A673 (cell line): ENCODE measurements around the gene PIP4K2C. TPM values are rescaled to one million over a fixed set of nuclear protein-coding genes. Genes with fewer than 3 reads are reported as not detected.

ENCODE experiments used
- BruUV-seq: library from RNA; stranded (reverse); fragments of 400-500 nt; replicated peaks from 2 replicates; lab custom pipeline; 2021; lab: Mats Ljungman, UMichigan
- CTCF ChIA-PET: fragments of 300-600 bp; sonication (Branson Sonifier 250); formaldehyde crosslinking; loops from one replicate; lab custom pipeline; 2022; ENCODE audit warnings: antibody characterized with exemption; lab: Charles Lee
- POLR2A ChIA-PET: fragments of 300-600 bp; sonication (Branson Sonifier 250); formaldehyde crosslinking; loops from one replicate; lab custom pipeline; 2022; ENCODE audit warnings: antibody characterized with exemption; ENCODE audit not compliant: low non-redundant PET; lab: Charles Lee
- DNase-seq: peaks from one replicate; pipeline ENCODE4 v3.0.0-alpha.2; 2015; ENCODE audit warnings: low spot score
- H3K27ac ChIP-seq: fragments of 200-600 bp; sonication (generic); 2 replicates; pipeline ENCODE4 v1.5.1; 2016; ENCODE audit warnings: mixed run types, low read depth, mild to moderate bottlenecking, mixed read lengths, antibody characterized with exemption, low read length; ENCODE audit not compliant: poor library complexity, severe bottlenecking
- H3K27me3 ChIP-seq: fragments of 200-600 bp; sonication (generic); replicated peaks from 2 replicates; pipeline ENCODE4 v1.6.1; 2017; ENCODE audit warnings: mixed run types, low read depth, mild to moderate bottlenecking, mixed read lengths, antibody characterized with exemption, low read length; ENCODE audit not compliant: insufficient read depth, poor library complexity
- H3K36me3 ChIP-seq: fragments of 200-600 bp; sonication (generic); 2 replicates; pipeline ENCODE4 v1.6.1; 2016; ENCODE audit warnings: mixed run types, mild to moderate bottlenecking, mixed read lengths, antibody characterized with exemption, low read length; ENCODE audit not compliant: insufficient read depth, poor library complexity, severe bottlenecking
- H3K4me1 ChIP-seq: fragments of 200-600 bp; sonication (generic); 2 replicates; pipeline ENCODE4 v1.6.1; 2017; ENCODE audit warnings: mixed run types, mild to moderate bottlenecking, mixed read lengths, antibody characterized with exemption, low read length; ENCODE audit not compliant: insufficient read depth, poor library complexity, severe bottlenecking
- H3K4me3 ChIP-seq: fragments of 200-600 bp; sonication (generic); 2 replicates; pipeline ENCODE4 v1.5.1; 2016; ENCODE audit warnings: low read depth, mixed run types, mild to moderate bottlenecking, mixed read lengths, low read length; ENCODE audit not compliant: poor library complexity, severe bottlenecking
- H3K9me3 ChIP-seq: fragments of 200-600 bp; sonication (generic); 2 replicates; pipeline ENCODE4 v1.6.1; 2016; ENCODE audit warnings: mixed run types, low read depth, mild to moderate bottlenecking, mixed read lengths, antibody characterized with exemption, low read length; ENCODE audit not compliant: poor library complexity, severe bottlenecking
- CTCF ChIP-seq: fragments of 300-800, 200-600 bp; sonication (generic); conservative IDR thresholded peaks from 2 replicates; pipeline ENCODE4 v1.5.1; 2017; ENCODE audit warnings: low read depth, mild to moderate bottlenecking, antibody characterized with exemption, low read length, moderate library complexity, mixed read lengths
- EZH2 ChIP-seq: fragments of 200-600 bp; sonication (generic); IDR thresholded peaks from 2 replicates; pipeline ENCODE4 v1.6.1; 2017; ENCODE audit warnings: borderline replicate concordance, low read depth, mild to moderate bottlenecking, mixed read lengths, antibody characterized with exemption, low read length; ENCODE audit not compliant: poor library complexity, severe bottlenecking
- intact Hi-C: fragments of 100-400 bp; cut with micrococcal nuclease; formaldehyde crosslinking; loops from one replicate; pipeline ENCODE4 v1.10.0; 2022; ENCODE audit not compliant: unreplicated experiment
- total RNA-seq: library from RNA; stranded (reverse); gene quantifications from 2 replicates; pipeline ENCODE4 v1.2.3, GENCODE V29; 2021

PIP4K2C gene
- total RNA-seq, 1 experiment from 2014 or later, result 34.9 TPM

DNA sequence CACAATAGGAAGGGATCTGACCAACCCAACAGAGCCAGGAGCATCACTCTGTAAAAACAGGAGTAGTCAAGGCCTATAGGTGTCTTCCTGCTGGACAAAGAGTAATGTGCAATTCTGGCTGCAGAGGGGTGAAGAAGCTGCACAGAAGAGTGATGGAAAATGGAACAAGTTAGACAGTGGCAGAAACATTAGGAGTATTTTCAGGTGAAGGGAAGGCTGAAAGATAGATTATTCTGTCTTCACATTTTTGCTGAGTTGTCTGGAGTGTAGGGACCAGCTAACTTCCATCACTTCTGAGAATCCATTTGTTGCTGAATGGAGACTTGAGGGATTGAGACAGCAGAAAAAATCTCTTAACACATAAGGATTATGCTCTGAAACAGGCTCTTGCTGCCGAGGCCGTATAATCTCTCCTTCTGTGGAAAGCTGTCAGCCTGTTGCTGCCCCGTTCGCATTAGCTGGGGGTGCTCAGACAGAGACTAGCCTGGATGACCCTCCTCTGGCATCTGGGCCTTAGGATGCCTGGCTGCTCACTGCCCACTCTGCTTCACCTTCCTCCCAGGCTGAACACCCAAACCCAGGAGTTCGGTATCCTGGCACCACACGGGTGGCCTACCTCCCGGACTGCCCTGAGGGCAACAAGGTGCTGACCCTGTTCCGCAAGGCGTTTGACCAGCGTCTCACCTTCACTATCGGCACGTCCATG lies 17.1 kb downstream of the PIP4K2C start:
- no TSS peak for BruUV-seq
- H3K4me3 ChIP-seq, result no peak overlapping the region
- ChIA-PET CTCF (interaction anchor here (0.6 to 0.7 kb wide), 2 partner anchors 25 to 149 kb away, joined by 4 read pairs; no protein-coding TSS in a partner anchor), POLR2A (no interaction called here)
- H3K36me3 ChIP-seq, result peaks cover 3% of the 10 kb centered on the region
- intact Hi-C loops, result no loop called here
- TF ChIP-seq CTCF, result no peak
- no peak for TF ChIP-seq EZH2
- no peak overlapping the region for H3K27ac ChIP-seq
- no peaks in the 10 kb centered on the region for H3K27me3 ChIP-seq
- no peaks in the 10 kb centered on the region for H3K9me3 ChIP-seq
- H3K4me1 ChIP-seq, result peaks cover 23% of the 10 kb centered on the region
- DNase-seq, result no peak

- no peak for TF ChIP-seq EZH2
- no peak for TF ChIP-seq CTCF
- intact Hi-C loops, result no loop called here
- Histone ChIP-seq H3K27ac (no peak overlapping the region), H3K9me3 (no peaks in the 10 kb centered on the region), H3K27me3 (no peaks in the 10 kb centered on the region), H3K4me1 (peaks cover 19% of the 10 kb centered on the region), H3K36me3 (peaks cover 3% of the 10 kb centered on the region), H3K4me3 (no peak overlapping the region)
- ChIA-PET CTCF (interaction anchor here (1.2 kb wide), 1 partner anchor 24 kb away, joined by 4 read pairs; no protein-coding TSS in a partner anchor), POLR2A (interaction anchor here (0.7 kb wide), 1 partner anchor 67 kb away, joined by 4 read pairs; no protein-coding TSS in a partner anchor)
- no TSS peak for BruUV-seq
- DNase-seq, result no peak
These were observed 18.2 kb downstream of the PIP4K2C start for GRCh38 chr12:57609101-57609780.

GRCh38 chr12:57609781-57610553 lies 19.0 kb downstream of the PIP4K2C start:
- H3K4me1 ChIP-seq, result peaks cover 17% of the 10 kb centered on the region
- H3K27me3 ChIP-seq, result no peaks in the 10 kb centered on the region
- H3K36me3 ChIP-seq, result peaks cover 6% of the 10 kb centered on the region
- no peaks in the 10 kb centered on the region for H3K9me3 ChIP-seq
- DNase-seq, result no peak
- no peak overlapping the region for H3K27ac ChIP-seq
- intact Hi-C loops, result no loop called here
- peak overlapping the region; percentile 78 for H3K4me3 ChIP-seq
- ChIA-PET CTCF (interaction anchor here (1.2 kb wide), 1 partner anchor 25 kb away, joined by 4 read pairs; no protein-coding TSS in a partner anchor), POLR2A (interaction anchor here (0.7 kb wide), 1 partner anchor 66 kb away, joined by 4 read pairs; no protein-coding TSS in a partner anchor)
- no TSS peak for BruUV-seq
- TF ChIP-seq CTCF (no peak), EZH2 (no peak)
